KMS-11 (cell line): ENCODE data around the gene MEF2D.

Experiments used
- H2AFZ ChIP-seq: fragments of 200-600 bp; sonication (generic); 2 replicates; pipeline ENCODE4 v1.6.1; 2016; ENCODE audit warnings: antibody characterized with exemption, mixed run types, low read depth
- H3K27ac ChIP-seq: fragments of 200-600 bp; sonication (generic); 2 replicates; pipeline ENCODE4 v1.6.1; 2016; ENCODE audit warnings: mild to moderate bottlenecking, mixed run types
- H3K27me3 ChIP-seq: fragments of 200-600 bp; sonication (generic); 2 replicates; pipeline ENCODE4 v1.6.1; 2017; ENCODE audit warnings: mild to moderate bottlenecking, low read depth, mixed run types, moderate library complexity; ENCODE audit not compliant: insufficient read depth
- H3K36me3 ChIP-seq: fragments of 200-600 bp; sonication (generic); 2 replicates; pipeline ENCODE4 v1.6.1; 2017; ENCODE audit warnings: mild to moderate bottlenecking, mixed run types; ENCODE audit not compliant: insufficient read depth
- H3K4me1 ChIP-seq: fragments of 200-600 bp; sonication (generic); 2 replicates; pipeline ENCODE4 v1.6.1; 2016; ENCODE audit warnings: mild to moderate bottlenecking, low read depth, mixed run types; ENCODE audit not compliant: poor library complexity, severe bottlenecking
- H3K4me2 ChIP-seq: fragments of 200-600 bp; sonication (generic); 2 replicates; pipeline ENCODE4 v1.7.0; 2016; ENCODE audit warnings: mild to moderate bottlenecking, mixed run types
- H3K4me3 ChIP-seq: fragments of 200-600 bp; sonication (generic); IDR thresholded peaks from 2 replicates; pipeline ENCODE4 v1.6.1; 2017; ENCODE audit warnings: low read depth, low read length, mixed read lengths; ENCODE audit not compliant: insufficient read depth
- H3K79me2 ChIP-seq: fragments of 200-600 bp; sonication (generic); 2 replicates; pipeline ENCODE4 v1.6.1; 2016; ENCODE audit warnings: low read depth, mixed run types; ENCODE audit not compliant: insufficient read depth
- H3K9ac ChIP-seq: fragments of 200-600 bp; sonication (generic); 2 replicates; pipeline ENCODE4 v1.6.1; 2016; ENCODE audit warnings: mild to moderate bottlenecking, mixed run types
- H4K20me1 ChIP-seq: fragments of 200-600 bp; sonication (generic); 2 replicates; pipeline ENCODE4 v1.6.1; 2016; ENCODE audit warnings: mild to moderate bottlenecking, mixed run types; ENCODE audit not compliant: insufficient read depth
- TF ChIP-seq, protein P1 (sequence below): fragments of 200-600 bp; sonication (generic); conservative IDR thresholded peaks from 2 replicates; pipeline ENCODE4 v1.6.1; 2017; ENCODE audit warnings: low read depth, mild to moderate bottlenecking, antibody characterized with exemption, low read length, moderate library complexity, mixed read lengths

Gene MEF2D

GRCh38 chr1:156468693-156469345, 31.8 kb downstream of the MEF2D start:
- Histone ChIP-seq H3K4me3 (no peak overlapping the region), H3K27ac (no peak overlapping the region), H3K27me3 (no peaks in the 10 kb centered on the region), H2AFZ (no peak overlapping the region), H3K9ac (no peak overlapping the region), H3K4me2 (no peak overlapping the region; the same call in 1 of the 2 replicates), H3K36me3 (peaks cover 23% of the 10 kb centered on the region; the same call in 1 of the 2 replicates), H3K79me2 (peaks cover 10% of the 10 kb centered on the region; the same call in 1 of the 2 replicates), H4K20me1 (no peaks in the 10 kb centered on the region), H3K4me1 (peaks cover 50% of the 10 kb centered on the region)
- TF ChIP-seq, protein P1, sequence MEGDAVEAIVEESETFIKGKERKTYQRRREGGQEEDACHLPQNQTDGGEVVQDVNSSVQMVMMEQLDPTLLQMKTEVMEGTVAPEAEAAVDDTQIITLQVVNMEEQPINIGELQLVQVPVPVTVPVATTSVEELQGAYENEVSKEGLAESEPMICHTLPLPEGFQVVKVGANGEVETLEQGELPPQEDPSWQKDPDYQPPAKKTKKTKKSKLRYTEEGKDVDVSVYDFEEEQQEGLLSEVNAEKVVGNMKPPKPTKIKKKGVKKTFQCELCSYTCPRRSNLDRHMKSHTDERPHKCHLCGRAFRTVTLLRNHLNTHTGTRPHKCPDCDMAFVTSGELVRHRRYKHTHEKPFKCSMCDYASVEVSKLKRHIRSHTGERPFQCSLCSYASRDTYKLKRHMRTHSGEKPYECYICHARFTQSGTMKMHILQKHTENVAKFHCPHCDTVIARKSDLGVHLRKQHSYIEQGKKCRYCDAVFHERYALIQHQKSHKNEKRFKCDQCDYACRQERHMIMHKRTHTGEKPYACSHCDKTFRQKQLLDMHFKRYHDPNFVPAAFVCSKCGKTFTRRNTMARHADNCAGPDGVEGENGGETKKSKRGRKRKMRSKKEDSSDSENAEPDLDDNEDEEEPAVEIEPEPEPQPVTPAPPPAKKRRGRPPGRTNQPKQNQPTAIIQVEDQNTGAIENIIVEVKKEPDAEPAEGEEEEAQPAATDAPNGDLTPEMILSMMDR = no peak

- Histone ChIP-seq H3K4me3 (no peak overlapping the region), H3K4me2 (no peak overlapping the region), H4K20me1 (no peaks in the 10 kb centered on the region), H3K36me3 (peaks cover 14% of the 10 kb centered on the region; the same call in 1 of the 2 replicates), H3K27me3 (no peaks in the 10 kb centered on the region), H2AFZ (no peak overlapping the region), H3K4me1 (peaks cover 45% of the 10 kb centered on the region), H3K79me2 (peaks cover 10% of the 10 kb centered on the region; the same call in 1 of the 2 replicates), H3K27ac (no peak overlapping the region), H3K9ac (no peak overlapping the region)
- TF ChIP-seq, protein P1 = no peak
Observed at GRCh38 chr1:156467906-156468305, 32.7 kb downstream of the MEF2D start.

DNA sequence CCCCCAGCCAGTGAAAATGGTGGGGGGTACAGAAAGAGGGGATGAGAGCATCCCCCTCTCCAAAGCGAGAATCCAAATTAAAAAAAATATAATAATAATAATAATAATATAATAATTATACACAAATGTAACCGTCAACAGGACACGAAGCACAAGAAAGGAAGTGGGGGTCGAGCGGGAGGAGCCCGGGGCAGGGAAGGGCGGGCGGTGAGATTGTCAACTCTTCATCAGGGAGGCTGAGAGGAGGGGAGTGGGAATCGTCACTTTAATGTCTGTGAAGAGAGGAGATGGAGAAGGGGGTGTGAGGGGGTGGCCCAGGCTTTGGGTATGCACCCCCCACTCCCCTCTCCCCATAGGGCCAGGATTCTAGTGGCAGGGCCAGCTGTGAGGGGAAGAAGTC, 33.2 kb downstream of the MEF2D start:
- peaks cover 39% of the 10 kb centered on the region for H3K4me1 ChIP-seq
- peaks cover 14% of the 10 kb centered on the region; the same call in 1 of the 2 replicates for H3K36me3 ChIP-seq
- H3K4me3 ChIP-seq = no peak overlapping the region
- H3K27ac ChIP-seq = no peak overlapping the region
- H3K4me2 ChIP-seq = no peak overlapping the region
- TF ChIP-seq, protein P1 = no peak
- no peak overlapping the region for H2AFZ ChIP-seq
- peaks cover 10% of the 10 kb centered on the region; the same call in 1 of the 2 replicates for H3K79me2 ChIP-seq
- H4K20me1 ChIP-seq = no peaks in the 10 kb centered on the region
- no peaks in the 10 kb centered on the region for H3K27me3 ChIP-seq
- no peak overlapping the region for H3K9ac ChIP-seq

DNA sequence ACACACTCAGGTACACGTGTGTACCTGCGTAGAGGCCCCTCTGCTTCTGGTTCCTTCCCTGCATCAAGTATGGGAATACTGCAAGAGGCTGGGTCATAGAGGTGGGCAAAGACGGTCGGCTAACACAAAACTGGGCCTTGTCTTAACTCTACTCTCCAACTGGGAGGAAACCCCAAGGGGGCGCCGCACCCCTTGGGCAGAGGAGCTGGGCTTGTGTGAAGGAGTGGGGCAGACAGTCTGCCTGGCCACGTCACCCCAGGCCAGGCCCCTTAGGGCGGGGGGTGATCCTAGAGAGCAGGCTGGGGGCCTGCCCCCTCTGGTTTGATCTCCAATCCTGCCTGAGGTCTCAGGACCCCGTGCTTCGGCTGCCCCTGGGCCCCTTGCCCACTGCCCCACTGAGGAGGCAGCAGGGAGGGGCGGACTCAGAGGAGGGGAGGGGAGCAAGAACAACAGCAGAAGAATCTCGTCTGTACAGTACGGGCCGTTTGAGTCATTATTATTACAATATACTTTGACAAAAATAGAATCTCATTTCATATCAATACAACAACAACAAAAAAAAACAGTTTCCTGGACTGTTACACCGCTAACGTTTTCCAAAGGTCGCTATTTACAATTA, 34.7 kb downstream of the MEF2D start:
- Histone ChIP-seq H3K4me2 (no peak overlapping the region), H3K4me1 (peaks cover 24% of the 10 kb centered on the region), H3K9ac (no peak overlapping the region), H3K79me2 (peaks cover 10% of the 10 kb centered on the region; the same call in 1 of the 2 replicates), H2AFZ (no peak overlapping the region), H3K27me3 (no peaks in the 10 kb centered on the region), H3K27ac (no peak overlapping the region), H3K4me3 (no peak overlapping the region), H4K20me1 (no peaks in the 10 kb centered on the region), H3K36me3 (peaks cover 14% of the 10 kb centered on the region; the same call in 1 of the 2 replicates)
- TF ChIP-seq, protein P1 = peak; percentile 70
